GM21717 (cell line): ENCODE measurements around the gene GLUD1.
"Not testable (repeated sequence)": the region's sequence is repeated elsewhere in the genome, so short reads cannot be mapped to it uniquely, and the experiment has no call there.

Source experiments
- ATAC-seq: cut with Tn5 transposase; IDR thresholded peaks from one replicate; pipeline ENCODE4 v1.9.1; 2021; ENCODE audit warnings: mild to moderate bottlenecking, moderate library complexity; ENCODE audit not compliant: unreplicated experiment

The GLUD1 gene

GRCh38 chr10:87092376-87092860, 2.2 kb downstream of the GLUD1 start:
- ATAC-seq: no peak

- ATAC-seq: no peak
These were observed 3.9 kb downstream of the GLUD1 start for GRCh38 chr10:87090779-87091178.

GRCh38 chr10:87089746-87090145, 4.9 kb downstream of the GLUD1 start:
- ATAC-seq: no peak

- ATAC-seq: no peak
These were observed 9.1 kb downstream of the GLUD1 start for GRCh38 chr10:87085537-87085936.

- peak; percentile 76 for ATAC-seq
These were observed 10.3 kb downstream of the GLUD1 start for GRCh38 chr10:87084291-87084782.

- ATAC-seq: peak; percentile 41
These were observed 10.9 kb downstream of the GLUD1 start for GRCh38 chr10:87083576-87084290.

- ATAC-seq: not testable (repeated sequence)
These were observed 12.4 kb downstream of the GLUD1 start for GRCh38 chr10:87082219-87082618.

GRCh38 chr10:87081574-87081973, 13.1 kb downstream of the GLUD1 start:
- not testable (repeated sequence) for ATAC-seq

GRCh38 chr10:87080621-87081020, 14.0 kb downstream of the GLUD1 start:
- ATAC-seq: not testable (repeated sequence)

GRCh38 chr10:87079106-87079836, 15.4 kb downstream of the GLUD1 start:
- no peak for ATAC-seq

GRCh38 chr10:87076421-87076820, 18.2 kb downstream of the GLUD1 start:
- not testable (repeated sequence) for ATAC-seq

GRCh38 chr10:87072449-87072848, 22.2 kb downstream of the GLUD1 start:
- ATAC-seq: no peak

- ATAC-seq: no peak
These were observed 26.4 kb downstream of the GLUD1 start for GRCh38 chr10:87068281-87068680.

GRCh38 chr10:87066865-87067264, 27.8 kb downstream of the GLUD1 start:
- no peak for ATAC-seq

- no peak for ATAC-seq
These were observed 28.5 kb downstream of the GLUD1 start for GRCh38 chr10:87066178-87066577.

GRCh38 chr10:87064651-87065050, 30.0 kb downstream of the GLUD1 start:
- ATAC-seq: no peak

- no peak for ATAC-seq
These were observed 34.2 kb downstream of the GLUD1 start for GRCh38 chr10:87060280-87060928.

- ATAC-seq: no peak
These were observed 35.2 kb downstream of the GLUD1 start for GRCh38 chr10:87059401-87059800.

GRCh38 chr10:87058171-87058570, 36.5 kb downstream of the GLUD1 start:
- no peak for ATAC-seq

GRCh38 chr10:87054373-87055295, 40.0 kb downstream of the GLUD1 start:
- no peak for ATAC-seq
